Measurements from ENCODE around the gene CARS2.
"Not testable (repeated sequence)": the region's sequence is repeated elsewhere in the genome, so short reads cannot be mapped to it uniquely, and the experiment has no call there.

CARS2 gene

DNA sequence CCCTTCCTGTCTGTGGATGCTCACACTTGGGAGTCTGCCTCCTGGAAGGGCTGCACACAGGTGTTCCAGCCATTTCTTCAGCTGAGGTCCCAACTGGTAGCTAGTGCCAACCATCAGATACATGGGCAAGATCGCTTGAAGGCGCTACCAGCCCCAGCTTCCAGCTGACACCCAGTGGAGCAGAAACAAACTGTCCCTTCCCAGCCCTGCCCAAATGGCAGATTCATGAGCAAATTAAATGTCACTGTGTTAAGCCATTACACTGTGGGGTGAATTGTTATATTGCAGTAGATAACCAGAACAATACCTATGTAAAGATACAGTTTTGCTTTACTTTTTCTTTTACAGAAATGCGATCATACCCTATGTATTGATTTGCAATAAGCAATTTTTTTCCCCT lies 25.2 kb upstream of the CARS2 start:
- DNase-seq (ENCODE audit: low read depth), result no peak
- H3K4me3 ChIP-seq (ENCODE audit: low read depth, low read length), result no peak overlapping the region
- TF ChIP-seq, protein P1, sequence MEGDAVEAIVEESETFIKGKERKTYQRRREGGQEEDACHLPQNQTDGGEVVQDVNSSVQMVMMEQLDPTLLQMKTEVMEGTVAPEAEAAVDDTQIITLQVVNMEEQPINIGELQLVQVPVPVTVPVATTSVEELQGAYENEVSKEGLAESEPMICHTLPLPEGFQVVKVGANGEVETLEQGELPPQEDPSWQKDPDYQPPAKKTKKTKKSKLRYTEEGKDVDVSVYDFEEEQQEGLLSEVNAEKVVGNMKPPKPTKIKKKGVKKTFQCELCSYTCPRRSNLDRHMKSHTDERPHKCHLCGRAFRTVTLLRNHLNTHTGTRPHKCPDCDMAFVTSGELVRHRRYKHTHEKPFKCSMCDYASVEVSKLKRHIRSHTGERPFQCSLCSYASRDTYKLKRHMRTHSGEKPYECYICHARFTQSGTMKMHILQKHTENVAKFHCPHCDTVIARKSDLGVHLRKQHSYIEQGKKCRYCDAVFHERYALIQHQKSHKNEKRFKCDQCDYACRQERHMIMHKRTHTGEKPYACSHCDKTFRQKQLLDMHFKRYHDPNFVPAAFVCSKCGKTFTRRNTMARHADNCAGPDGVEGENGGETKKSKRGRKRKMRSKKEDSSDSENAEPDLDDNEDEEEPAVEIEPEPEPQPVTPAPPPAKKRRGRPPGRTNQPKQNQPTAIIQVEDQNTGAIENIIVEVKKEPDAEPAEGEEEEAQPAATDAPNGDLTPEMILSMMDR (IDR thresholded peaks at IDR 0.05; ENCODE audit: control insufficient read depth, extremely low read depth, insufficient read depth), result no peak

- DNase-seq (ENCODE audit: low read depth), result no peak
- no peak overlapping the region for H3K4me3 ChIP-seq (ENCODE audit: low read depth, low read length)
- TF ChIP-seq, protein P1 (IDR thresholded peaks at IDR 0.05; ENCODE audit: control insufficient read depth, extremely low read depth, insufficient read depth), result no peak
These were observed 20.8 kb upstream of the CARS2 start for GRCh38 chr13:110726726-110727125.

DNA sequence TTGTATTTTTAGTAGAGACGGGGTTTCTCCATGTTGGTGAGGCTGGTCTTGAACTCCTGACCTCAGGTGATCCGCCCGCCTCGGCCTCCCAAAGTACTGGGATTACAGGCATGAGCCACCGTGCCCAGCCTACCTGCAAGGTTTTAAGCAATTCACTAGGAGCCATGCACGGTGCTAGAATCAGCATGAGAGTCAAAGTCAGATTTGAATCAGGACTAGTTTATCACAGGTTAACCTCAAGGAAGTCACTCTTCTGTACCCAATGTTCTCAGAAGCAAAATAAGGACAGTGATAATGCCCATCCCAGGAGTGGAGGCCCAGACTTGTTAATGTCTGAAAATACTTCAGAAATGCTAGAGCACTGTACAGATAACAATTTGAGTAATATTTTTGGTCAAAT lies 20.2 kb upstream of the CARS2 start:
- not testable (repeated sequence) for H3K4me3 ChIP-seq (ENCODE audit: low read depth, low read length); DNase-seq (ENCODE audit: low read depth)

- no peak for DNase-seq (ENCODE audit: low read depth)
- TF ChIP-seq, protein P1 (IDR thresholded peaks at IDR 0.05; ENCODE audit: control insufficient read depth, extremely low read depth, insufficient read depth), result no peak
- no peak overlapping the region for H3K4me3 ChIP-seq (ENCODE audit: low read depth, low read length)
These were observed 17.7 kb upstream of the CARS2 start for GRCh38 chr13:110723598-110723997.

DNA sequence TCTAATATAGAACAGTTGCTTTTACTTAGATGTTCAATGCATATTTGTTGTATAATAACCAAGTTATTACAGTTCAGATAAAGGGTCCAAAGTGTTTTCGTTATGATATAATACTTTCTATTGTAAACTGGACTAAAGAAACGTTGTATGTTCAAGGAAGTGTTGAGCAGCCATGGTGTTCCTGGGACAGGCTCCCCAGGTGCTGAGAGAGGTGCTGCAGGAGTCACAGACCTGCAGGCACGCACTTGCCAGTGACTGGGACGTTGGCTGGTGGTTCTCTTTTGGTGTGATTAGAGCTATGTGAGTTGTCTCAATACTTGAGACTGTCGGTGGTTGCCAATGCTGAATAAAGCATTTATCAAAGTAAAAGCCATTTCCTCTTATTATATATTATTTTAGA lies 17.1 kb upstream of the CARS2 start:
- no peak for DNase-seq (ENCODE audit: low read depth)
- TF ChIP-seq, protein P1 (IDR thresholded peaks at IDR 0.05; ENCODE audit: control insufficient read depth, extremely low read depth, insufficient read depth), result no peak
- no peak overlapping the region for H3K4me3 ChIP-seq (ENCODE audit: low read depth, low read length)

DNA sequence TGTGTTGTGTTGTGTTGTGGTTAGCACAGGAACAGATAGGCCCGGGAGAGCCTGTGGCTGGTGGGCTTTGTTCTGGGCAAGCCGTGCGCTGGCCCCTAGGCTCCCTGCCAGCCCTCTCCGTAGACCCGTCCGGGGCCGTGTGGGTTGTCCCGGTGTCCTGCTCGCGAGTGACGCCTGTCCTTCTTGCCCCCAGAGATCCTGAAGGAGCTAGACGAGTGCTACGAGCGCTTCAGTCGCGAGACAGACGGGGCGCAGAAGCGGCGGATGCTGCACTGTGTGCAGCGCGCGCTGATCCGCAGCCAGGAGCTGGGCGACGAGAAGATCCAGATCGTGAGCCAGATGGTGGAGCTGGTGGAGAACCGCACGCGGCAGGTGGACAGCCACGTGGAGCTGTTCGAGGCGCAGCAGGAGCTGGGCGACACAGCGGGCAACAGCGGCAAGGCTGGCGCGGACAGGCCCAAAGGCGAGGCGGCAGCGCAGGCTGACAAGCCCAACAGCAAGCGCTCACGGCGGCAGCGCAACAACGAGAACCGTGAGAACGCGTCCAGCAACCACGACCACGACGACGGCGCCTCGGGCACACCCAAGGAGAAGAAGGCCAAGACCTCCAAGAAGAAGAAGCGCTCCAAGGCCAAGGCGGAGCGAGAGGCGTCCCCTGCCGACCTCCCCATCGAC lies 13.3 kb upstream of the CARS2 start:
- DNase-seq (ENCODE audit: low read depth), result no peak
- TF ChIP-seq, protein P1 (IDR thresholded peaks at IDR 0.05; ENCODE audit: control insufficient read depth, extremely low read depth, insufficient read depth), result no peak
- H3K4me3 ChIP-seq (ENCODE audit: low read depth, low read length), result no peak overlapping the region

DNA sequence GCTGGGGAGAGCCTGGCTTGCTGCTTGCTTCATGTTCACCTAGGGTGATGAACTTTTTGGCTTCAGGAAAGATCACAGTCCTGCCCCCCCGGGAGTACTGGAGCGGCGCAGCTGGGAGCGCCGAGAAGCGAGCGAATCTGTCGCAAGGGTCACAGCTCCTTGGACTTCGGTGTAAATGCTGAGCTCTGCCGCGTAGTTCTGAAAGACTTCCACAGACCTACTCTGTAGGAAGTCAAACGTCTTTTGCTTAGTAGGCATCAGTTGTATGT lies 10.3 kb upstream of the CARS2 start:
- TF ChIP-seq, protein P1 (IDR thresholded peaks at IDR 0.05; ENCODE audit: control insufficient read depth, extremely low read depth, insufficient read depth), result no peak
- DNase-seq (ENCODE audit: low read depth), result no peak
- peak overlapping the region; percentile 90 for H3K4me3 ChIP-seq (ENCODE audit: low read depth, low read length)
